NCI-H2227 treated with DMSO at 0.1 percent for 48 hours (cell line): ENCODE measurements around the gene ZNF106.

ENCODE experiments used
- DNase-seq: peaks from one replicate; lab custom pipeline; 2025; lab: John Stamatoyannopoulos, UW

ZNF106 gene

GRCh38 chr15:42490671-42491538 is at the start of gene ZNF106:
Gene ZNF106 (minus strand): TSS chr15:42491141. CDS start chr15:42472289, 18,852 bp downstream.
- peak; percentile 76 for DNase-seq

GRCh38 chr15:42533246-42533645 is 42.3 kb upstream of the ZNF106 start:
- DNase-seq: no peak

- no peak for DNase-seq
Observed at GRCh38 chr15:42528970-42529369, 38.0 kb upstream of the ZNF106 start.

GRCh38 chr15:42523331-42523730 is 32.4 kb upstream of the ZNF106 start:
- no peak for DNase-seq

GRCh38 chr15:42511007-42511391 is 20.1 kb upstream of the ZNF106 start:
- no peak for DNase-seq

GRCh38 chr15:42510258-42511006 is 19.5 kb upstream of the ZNF106 start:
- no peak for DNase-seq

GRCh38 chr15:42508263-42508690 is 17.3 kb upstream of the ZNF106 start:
- DNase-seq: no peak

GRCh38 chr15:42507514-42507913 is 16.6 kb upstream of the ZNF106 start:
- no peak for DNase-seq

- no peak for DNase-seq
Observed at GRCh38 chr15:42504631-42505030, 13.7 kb upstream of the ZNF106 start.

GRCh38 chr15:42503825-42504224 is 12.9 kb upstream of the ZNF106 start:
- DNase-seq: no peak

- no peak for DNase-seq
Observed at GRCh38 chr15:42502477-42502876, 11.5 kb upstream of the ZNF106 start.

- no peak for DNase-seq
Observed at GRCh38 chr15:42499858-42500609, 9.1 kb upstream of the ZNF106 start.

- DNase-seq: no peak
Observed at GRCh38 chr15:42498212-42499068, 7.5 kb upstream of the ZNF106 start.

GRCh38 chr15:42495361-42496212 is 4.6 kb upstream of the ZNF106 start, which contains the start of gene SNAP23:
Gene SNAP23 (plus strand): TSS chr15:42495634. CDS start chr15:42511847, 16,213 bp downstream.
- peak; percentile 90 for DNase-seq

GRCh38 chr15:42494998-42495360 is 4.0 kb upstream of the ZNF106 start:
- DNase-seq: no peak

- no peak for DNase-seq
Observed at GRCh38 chr15:42493679-42494078, 2.7 kb upstream of the ZNF106 start.

GRCh38 chr15:42491539-42492225 is 741 bp upstream of the ZNF106 start:
- no peak for DNase-seq

GRCh38 chr15:42490291-42490670 is 660 bp downstream of the ZNF106 start:
- DNase-seq: no peak

- DNase-seq: peak; percentile 84
Observed at GRCh38 chr15:42483677-42484076, 7.3 kb downstream of the ZNF106 start.

GRCh38 chr15:42482701-42483100 is 8.2 kb downstream of the ZNF106 start:
- no peak for DNase-seq
